HG02938 (cell line): Measurements from ENCODE around the gene TRERF1.

Experiments
- ATAC-seq: cut with Tn5 transposase; IDR thresholded peaks from one replicate; pipeline ENCODE4 v1.9.1; 2021; ENCODE audit warnings: mild to moderate bottlenecking, moderate library complexity; ENCODE audit not compliant: unreplicated experiment

The TRERF1 gene

DNA sequence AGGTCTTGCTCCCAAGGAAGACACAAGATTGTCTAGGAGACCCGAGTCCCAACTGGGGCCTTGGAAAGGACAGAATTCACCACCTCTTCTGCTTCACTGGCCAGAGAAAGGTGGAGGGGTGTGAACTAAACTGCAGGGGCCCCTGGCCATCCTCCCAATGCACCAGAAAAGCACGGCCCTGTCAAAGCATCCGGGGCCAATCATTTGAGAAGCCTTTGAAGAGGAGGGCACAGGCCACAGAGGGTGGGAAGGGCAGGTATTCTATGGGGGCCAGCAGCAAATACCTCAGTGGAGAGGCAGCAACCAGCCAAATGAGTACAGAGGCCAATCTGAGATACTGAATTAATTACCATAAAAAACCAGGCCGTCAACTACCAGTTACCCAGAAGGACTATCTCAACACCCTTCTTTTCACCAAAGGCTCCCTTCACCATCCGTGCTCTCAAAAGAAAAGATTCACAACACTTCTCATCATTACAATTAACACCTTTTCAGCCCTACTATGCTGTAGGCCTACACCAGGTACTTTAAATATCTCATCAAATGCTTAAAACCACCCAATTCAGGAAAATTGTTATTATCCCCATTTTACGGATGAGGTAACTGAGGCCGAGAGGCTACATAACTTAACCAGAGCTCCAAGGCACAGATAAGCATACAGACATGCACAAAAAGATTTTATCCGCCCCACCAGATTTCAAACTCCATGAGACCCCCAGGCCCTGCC lies 50.7 kb downstream of the TRERF1 start:
- ATAC-seq, result no peak

DNA sequence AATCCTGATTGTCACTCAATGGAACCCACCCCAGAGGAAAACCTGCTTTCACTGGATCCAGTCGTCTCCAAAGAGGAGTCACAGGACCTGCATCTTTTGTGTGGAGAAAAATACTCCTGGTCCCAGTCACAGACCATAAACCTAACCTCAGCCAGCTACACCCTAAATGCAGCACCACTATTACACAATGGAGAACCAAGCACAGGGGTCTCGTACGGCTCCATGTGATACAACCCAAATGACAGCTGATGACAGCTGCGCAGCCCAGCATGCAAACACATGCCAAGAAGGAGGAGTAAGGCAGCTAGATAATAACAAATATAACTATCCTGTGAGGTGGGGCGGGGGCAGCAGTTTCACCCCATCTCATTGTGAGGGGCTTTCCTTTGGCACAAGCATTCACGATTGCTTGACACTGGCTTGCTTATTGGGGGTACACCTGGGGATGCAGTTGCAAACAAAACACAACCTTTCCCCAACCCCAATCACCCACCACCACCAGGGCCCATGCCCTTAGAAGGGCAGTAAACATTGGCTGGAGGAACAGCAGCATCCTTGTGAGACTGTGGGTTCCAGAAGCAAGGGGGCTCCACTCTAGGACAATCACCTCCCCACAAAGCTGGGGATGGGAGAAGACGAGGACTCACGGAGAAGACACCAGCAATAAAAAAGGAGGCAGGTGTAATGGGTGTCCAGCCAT lies 51.5 kb downstream of the TRERF1 start:
- ATAC-seq, result no peak

DNA sequence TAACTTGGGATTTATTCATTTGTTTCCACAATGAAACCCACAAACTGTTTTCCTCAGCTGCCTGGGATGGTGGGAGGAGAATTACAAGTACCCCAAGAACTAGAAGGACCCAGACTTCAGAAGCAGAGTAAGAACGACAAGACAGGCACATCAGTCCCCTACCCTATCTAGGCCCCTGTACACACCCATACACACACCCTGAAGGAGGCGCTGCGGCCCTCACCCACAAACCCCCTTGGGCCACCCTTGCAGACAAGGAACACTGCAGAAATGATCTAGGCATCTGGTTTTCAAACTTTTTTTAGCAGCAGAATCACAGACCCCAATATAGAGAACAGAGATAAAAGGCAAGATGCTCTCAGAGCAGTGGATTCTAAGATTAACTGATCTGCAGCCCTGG lies 55.0 kb downstream of the TRERF1 start:
- ATAC-seq, result no peak

DNA sequence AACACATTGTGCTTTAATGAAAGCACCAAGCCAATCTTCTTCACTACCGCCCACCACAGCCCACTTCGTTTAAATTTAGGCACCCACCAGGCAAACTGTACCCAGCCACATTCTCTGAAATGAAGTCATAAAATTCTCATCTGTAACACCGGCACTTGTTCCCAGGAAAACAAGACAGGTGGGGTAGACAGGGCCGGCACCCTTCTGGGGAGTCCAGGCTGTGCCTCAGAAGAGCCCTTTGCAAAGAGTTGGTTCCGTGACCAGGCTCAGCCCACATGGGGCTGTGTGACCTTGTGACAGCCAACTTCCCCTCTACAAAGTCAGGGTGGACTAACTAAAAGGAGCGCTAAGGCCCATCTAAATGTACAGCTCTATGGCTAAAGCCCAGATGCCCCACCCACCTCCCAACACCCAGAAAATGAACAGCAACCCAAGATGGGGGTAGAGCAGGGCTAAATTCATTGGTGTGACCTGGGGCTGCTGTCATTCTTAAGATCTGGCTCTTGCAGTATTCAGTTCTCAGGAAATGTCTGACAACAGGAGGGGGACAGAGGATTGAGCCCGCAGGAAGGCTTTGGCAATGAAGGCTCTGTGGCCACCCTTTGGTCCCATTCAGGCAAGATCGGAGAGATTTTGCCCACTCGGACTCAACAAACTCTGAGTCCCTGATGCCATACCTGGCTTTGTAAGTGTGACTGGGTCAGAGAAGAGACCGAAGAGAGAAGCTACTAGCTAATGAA lies 56.7 kb downstream of the TRERF1 start:
- ATAC-seq, result no peak

DNA sequence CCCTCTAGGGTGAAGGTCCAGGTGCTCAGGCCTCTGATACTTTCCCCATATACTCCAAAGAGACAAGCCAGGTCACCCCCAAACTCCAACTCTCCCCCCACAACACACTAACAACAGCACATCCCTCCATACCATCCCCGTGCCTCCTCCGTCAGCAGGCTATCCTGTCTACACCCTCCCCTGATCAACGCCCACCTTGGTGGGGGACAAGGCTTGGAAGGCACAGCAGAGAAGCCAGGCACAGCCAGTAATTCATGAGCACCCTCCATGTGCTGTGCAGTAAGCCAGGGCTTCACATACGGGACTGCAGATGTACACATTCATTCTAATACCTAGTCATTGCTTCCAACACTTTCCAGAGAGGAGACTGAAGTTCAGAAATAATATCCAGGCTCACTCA lies 57.6 kb downstream of the TRERF1 start:
- no peak for ATAC-seq

DNA sequence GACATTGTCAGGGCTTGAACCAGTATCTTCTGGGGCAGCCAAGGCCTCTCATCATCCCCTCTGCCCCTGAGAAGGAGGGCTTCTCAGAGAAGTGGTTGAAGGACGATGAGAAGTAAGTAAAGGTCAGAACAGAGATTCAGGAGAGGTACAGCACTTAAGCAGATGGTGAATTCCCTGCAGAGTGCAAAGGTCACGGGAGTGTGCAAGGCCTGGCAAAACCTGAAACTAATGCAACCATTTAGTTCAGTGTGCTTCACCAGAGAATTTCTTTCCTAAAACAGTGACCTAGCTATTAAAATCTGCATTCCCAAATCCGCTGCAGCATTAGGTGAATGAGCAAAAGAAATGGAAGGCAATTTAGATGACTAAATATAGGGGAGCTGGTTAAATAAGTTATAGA lies 58.4 kb downstream of the TRERF1 start:
- ATAC-seq, result no peak

DNA sequence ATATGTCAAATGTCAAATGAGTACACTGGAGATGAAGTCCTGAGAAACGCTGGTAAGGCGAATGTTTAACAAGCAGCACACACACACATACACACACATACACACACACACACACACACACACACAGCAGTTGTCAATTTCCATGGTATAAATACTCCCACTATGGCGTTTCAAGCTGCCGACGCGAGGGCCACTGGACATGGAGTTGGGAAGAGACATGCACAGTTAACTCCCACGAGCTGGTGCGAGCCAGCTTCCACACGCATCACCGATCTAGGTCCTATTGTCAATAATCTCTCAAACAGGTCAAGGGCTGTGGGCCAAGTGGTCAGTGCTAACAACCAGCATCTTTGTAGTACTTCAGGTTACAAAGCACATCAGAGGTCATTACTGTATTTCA lies 58.9 kb downstream of the TRERF1 start:
- no peak for ATAC-seq

DNA sequence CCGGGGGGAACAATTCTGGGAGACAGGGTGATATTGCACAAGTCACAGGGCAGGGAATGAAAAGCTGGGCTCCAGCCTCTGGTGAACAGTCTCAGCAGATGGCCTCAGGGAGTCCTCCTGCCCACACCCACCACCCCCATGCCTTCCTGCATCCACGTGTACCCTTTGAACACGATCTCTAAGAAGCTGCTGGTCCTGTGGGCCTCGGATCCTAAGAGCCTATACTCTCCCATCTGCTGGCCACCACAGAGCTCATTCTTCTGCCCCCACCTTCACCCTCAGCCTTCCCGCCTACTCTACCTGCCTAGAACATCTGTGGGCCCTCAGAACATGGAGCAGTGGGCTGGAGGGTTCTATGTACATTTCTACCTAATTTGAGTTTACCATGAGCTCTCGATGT lies 60.3 kb downstream of the TRERF1 start:
- ATAC-seq, result no peak

DNA sequence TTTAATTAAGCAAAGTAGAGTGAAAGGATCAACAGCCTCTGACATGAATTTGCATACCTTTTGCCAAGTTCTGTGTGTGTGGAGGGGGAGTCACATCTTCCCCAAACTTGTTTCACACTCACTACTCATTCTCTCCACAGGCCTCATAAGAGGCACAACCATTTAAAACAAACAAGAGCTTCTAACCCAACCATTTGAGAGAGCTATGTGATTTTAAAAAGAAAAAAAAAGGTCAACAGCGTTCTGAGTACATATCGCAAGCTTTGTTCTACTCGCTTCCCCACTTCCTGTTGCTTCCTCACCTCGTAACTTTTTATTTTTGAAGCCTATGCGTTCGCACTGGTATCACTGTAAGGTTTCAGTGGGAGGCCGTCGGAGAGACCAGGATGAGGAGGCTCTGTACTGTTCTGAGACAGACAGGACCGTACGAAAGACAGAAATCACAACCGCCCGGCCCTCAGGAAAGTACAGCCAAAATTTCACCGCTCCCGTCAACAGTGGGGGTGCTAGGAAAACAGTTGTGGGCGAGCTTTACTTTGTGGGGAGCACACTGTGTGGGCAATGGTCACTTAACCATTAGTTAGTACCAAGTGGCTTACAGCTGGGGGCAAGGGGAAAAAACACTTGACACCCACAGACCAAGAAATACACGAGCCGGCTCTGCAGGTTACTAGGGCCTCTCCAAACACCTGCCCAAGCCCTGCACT lies 61.3 kb downstream of the TRERF1 start:
- peak; percentile 58 for ATAC-seq

DNA sequence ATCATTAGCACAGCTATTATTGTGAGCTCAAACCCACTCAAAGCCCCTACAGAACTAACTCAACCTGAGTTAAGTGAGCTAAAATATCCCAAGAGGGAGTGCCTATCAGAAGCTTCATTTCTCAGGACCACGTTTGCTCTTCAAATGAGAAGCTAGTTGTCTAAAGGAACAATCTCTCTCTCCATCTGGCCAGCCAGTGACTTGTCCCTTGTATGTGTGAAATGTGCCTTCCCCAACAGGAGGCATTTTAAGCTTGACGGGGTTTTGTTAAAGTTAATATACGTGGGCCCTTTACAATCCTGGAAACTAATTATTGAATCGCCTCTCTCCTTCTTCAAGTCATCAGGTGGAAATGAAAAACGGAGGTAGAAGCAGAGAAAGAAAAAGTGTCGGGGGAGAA lies 62.0 kb downstream of the TRERF1 start:
- ATAC-seq, result no peak

DNA sequence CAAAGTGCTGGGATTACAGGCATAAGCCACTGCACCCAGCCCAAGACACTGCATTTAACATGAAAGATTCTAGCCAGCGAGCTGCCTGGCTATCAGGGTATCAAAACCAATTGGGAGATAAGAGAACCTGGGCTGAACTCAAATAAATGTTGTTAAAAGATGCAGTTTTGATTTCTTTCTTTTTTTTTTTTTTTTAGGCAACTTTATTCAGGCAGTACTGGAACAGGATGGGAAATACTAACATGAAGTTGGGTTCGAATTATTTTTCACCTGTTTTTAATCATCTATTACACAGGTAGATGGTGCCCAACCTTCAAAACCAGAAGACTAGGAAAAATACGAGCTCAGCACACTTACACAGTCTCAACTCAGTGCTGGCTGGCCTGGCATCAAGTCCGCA lies 63.7 kb downstream of the TRERF1 start:
- no peak for ATAC-seq

DNA sequence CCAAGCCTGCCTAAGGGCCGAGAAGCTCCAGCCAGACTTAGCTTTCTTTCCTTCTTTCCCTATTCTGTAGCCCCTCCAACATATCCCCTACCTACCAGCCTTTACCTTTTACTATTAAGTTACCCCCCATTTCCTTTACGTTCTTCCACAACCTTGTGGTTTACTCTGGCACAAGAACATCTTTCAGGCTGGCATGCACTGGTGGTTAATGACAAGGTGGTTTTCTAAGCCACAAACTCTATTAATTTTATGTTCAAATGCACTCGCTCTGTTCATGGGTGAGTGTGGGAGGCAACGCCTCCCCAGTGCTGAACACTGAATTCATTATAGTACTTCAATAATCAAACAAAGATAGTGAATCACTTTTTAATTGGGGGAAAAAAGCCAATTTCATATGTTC lies 64.4 kb downstream of the TRERF1 start:
- no peak for ATAC-seq

DNA sequence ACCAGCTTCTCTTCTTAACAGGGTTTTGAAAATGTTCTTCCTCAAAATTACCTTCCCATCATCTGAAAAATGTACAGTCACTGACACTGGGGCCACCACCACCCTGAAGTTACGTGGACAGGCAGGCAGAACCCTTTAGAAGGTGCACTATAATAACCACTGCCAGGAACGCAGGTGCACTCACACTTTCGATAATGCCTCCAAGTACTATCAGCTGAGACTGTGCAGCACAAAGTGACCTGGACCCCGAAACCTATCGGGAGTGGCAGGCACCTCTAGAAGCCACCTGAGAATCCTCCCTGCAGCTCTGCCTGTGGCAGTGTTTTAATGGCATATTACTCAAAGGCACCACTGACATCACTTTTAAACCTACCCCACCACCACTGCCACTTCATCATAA lies 66.4 kb downstream of the TRERF1 start:
- no peak for ATAC-seq

DNA sequence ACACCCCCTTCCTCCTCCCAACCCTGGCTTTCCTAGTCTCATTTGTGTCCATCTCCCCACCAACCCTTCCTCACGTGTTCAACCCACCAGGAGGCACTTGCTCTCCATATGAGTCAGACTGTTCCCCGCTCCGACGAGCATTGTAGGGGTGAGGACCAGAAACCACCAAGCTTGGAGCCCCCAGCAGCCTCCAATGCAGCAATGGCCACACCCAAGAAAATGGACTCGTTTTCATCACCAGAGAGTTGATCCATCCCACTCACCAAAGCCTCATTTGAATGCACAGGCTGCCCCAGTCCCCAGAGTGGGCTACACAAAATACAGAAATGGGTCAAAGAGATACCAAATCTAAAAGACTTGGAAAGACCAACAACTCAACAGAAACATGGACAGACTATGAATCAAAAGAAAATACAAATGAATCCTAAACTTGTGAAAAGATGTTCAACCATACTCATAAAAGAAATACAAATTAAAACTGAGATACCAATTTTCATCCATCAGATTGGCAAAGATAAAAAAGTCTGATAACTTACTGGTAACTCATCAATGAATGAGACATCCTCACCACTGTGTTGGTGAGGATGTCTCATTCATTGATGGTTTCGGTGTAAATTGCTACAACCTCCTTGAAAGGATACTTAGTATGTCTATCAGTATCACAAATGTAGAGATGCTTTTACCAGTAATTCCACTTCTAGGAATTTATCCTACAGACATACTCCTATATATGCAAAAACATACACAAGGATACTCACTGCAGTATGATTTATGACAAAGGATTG lies 68.1 kb downstream of the TRERF1 start:
- ATAC-seq, result no peak

DNA sequence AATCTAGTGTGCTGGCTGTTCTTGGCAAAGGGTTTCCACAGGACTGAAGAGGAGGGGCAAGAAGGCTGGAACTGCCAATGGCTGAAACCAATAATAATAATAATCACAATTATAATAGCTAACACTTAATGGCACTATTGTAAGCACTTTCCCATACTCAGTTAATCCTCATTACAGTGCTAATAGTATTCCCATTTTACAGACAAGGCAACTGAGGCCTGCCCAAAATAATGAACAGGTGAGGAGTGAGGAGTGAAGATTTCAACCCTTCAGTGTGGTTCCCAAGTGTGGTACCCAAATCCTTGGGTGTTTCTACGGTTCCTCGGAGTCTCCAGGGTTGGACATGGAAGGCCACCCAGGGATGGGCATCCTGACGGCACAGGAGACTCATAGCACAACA lies 69.9 kb downstream of the TRERF1 start:
- no peak for ATAC-seq

DNA sequence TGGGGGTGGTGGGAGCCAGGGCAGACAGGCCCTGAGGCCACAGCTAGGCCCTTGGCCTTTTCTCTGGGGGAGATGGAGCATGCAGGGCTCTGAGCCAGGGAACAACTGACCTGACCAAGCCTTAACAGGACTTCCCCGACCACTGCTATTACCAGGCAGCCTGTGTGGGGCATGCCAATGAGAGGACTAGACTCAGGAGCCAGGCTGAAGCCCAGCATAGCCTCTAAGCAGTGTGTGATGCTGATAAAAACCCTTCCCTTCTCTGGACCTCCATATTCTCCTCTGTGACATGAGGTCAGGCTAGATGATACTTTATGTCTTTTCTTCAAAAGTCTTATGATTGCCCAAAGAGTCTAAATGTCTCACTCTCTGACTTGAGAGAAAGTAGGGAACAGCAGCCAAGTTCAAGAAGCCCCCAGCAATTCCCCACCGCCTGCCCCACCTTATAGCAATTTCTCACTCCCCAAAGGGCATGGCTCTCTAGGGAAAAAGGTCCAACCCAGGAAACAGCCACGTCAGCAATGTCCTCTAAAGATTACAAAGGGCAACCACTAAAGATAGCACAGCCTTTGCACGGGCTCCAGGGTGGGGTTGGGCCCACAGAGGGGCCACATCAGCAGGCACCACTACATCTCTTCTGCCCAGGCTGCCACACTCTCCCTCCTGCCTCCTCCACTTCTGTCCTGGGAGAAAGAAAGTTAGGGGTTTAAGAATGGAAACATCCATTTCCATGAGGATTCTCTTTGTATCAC lies 71.3 kb downstream of the TRERF1 start:
- ATAC-seq, result no peak

DNA sequence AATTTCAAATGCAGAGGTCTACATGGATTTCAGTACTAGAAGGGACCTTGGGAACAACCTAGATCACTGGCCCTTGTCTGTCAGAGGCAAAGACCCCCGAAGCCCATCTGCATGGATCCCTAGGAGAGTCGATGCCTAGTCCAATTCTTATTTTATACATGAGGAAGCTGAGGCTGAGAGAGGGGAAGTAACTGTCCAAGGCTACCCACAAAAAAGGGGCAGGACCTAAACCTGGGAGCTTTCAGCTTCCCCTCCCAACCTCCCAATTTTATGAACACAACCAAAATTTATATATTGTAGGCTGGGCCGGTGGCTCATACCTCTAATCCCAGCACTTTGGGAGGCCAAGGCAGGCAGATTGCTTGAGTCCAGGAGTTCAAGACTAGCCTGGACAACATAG lies 73.2 kb downstream of the TRERF1 start:
- ATAC-seq, result no peak

DNA sequence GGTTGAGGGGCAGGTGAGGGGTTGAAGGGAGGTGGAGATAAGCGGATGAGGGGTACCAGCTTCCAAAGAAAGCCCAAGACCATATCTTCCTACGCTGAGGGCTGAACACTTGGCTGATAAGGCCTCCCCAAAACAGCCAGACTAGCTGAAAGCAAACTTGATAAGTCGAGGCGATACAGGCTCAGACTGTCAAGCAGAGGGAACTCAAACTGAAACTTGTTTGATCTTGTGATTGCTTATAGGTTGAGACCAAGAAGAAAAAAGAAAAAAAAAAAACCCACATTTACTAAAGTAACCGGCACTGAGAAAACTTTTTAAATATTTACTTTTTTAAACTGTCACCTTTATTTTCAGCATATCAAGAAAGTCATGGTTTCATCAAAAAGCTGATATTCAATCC lies 73.6 kb downstream of the TRERF1 start:
- ATAC-seq, result no peak

DNA sequence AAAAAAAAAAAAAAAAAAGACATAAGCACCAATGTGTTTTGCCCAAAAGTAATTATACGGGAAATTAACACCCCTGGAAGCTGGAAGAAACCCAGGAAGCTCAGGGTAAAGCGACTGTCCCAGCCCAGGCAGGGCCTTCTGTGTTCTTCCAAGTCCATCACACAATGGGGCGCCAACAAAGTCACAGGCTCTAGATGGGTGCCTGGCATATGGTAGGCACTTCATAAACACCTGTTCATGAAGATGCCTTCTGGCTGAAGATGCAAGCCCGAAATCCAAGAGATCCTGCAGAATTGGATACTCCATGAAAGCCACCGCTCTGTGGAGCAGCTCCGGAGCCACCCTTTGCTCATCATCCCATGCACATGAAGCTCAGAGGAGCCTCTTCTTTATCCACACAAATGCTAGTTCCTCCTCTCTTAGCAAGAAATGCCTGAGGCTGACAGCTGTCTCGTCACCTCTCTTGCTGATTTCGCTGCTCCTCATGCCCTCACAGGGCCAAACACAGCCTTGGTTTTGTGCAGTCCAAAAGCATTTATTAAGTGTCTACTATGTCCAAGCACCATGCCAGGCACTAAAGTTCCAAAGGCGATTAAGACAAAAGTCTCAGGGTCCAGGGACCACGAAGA lies 76.6 kb downstream of the TRERF1 start:
- ATAC-seq, result no peak
